SK-N-SH treated with all-trans-retinoic acid at 6 μM for 48 hours (cell line): ENCODE measurements around the gene ENTREP3.

Source experiments
- ISL1 ChIP-seq: fragments of 250-450 bp; sonication (Bioruptor Pico); IDR thresholded peaks from 2 replicates; pipeline ENCODE4 v2.1.2; 2022; ENCODE audit warnings: mild to moderate bottlenecking, moderate library complexity
- OSR1 ChIP-seq: fragments of 250-450 bp; sonication (Bioruptor Pico); IDR thresholded peaks from 2 replicates; pipeline ENCODE4 v1.8.0; 2022; ENCODE audit warnings: moderate library complexity, mild to moderate bottlenecking, inconsistent platforms
- RARB ChIP-seq: fragments of 250-450 bp; sonication (Bioruptor Pico); IDR thresholded peaks from 2 replicates; pipeline ENCODE4 v1.8.0; 2021; ENCODE audit warnings: mild to moderate bottlenecking, moderate library complexity
- TOX ChIP-seq: fragments of 250-450 bp; sonication (Bioruptor Pico); IDR thresholded peaks from 2 replicates; pipeline ENCODE4 v1.8.0; 2021; ENCODE audit warnings: mild to moderate bottlenecking, moderate library complexity, borderline replicate concordance
- ZNF565 ChIP-seq: fragments of 450-650 bp; formaldehyde crosslinking; conservative IDR thresholded peaks from 2 replicates; pipeline ENCODE4 v1.5.0; 2020; ENCODE audit warnings: low read depth, mild to moderate bottlenecking, moderate library complexity
- TF ChIP-seq, protein P1 (sequence below): fragments of 250-450 bp; sonication (Bioruptor Pico); IDR thresholded peaks from 2 replicates; pipeline ENCODE4 v1.8.0; 2021; ENCODE audit warnings: low read depth, mild to moderate bottlenecking, moderate library complexity, borderline replicate concordance

DNA sequence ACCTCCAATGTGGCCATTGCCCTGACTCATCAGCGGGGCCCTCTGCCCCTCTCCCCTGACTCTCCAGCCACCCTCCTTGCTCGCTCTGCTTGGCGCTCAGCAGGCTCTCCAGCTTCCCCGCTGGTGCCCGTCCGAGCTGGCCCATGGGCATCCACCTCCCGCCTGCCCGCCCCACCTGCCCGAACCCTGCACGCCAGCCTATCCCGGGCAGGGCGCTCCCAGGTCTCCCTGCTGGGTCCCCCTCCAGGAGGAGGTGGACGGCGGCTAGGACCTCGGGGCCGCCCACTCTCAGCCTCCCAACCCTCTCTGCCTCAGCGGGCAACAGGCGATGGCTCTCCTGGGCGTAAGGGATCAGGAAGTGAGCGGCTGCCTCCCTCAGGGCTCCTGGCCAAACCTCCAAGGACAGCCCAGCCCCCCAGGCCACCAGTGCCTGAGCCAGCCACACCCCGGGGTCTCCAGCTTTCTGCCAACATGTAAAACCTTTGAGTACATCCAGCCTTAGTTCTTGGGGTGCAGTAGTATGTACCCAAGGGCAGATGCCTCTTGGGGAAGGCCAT, 32.8 kb upstream of the ENTREP3 start:
- TF ChIP-seq ISL1 (CRISPR knock-in tag): no peak
- TF ChIP-seq OSR1 (CRISPR knock-in tag): no peak
- no peak for TF ChIP-seq RARB (CRISPR knock-in tag)
- no peak for TF ChIP-seq ZNF565 (CRISPR knock-in tag)
- TF ChIP-seq, protein P1, sequence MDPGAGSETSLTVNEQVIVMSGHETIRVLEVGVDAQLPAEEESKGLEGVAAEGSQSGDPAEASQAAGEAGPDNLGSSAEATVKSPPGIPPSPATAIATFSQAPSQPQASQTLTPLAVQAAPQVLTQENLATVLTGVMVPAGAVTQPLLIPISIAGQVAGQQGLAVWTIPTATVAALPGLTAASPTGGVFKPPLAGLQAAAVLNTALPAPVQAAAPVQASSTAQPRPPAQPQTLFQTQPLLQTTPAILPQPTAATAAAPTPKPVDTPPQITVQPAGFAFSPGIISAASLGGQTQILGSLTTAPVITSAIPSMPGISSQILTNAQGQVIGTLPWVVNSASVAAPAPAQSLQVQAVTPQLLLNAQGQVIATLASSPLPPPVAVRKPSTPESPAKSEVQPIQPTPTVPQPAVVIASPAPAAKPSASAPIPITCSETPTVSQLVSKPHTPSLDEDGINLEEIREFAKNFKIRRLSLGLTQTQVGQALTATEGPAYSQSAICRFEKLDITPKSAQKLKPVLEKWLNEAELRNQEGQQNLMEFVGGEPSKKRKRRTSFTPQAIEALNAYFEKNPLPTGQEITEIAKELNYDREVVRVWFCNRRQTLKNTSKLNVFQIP (CRISPR knock-in tag): no peak
- no peak for TF ChIP-seq TOX (CRISPR knock-in tag)
